Activated CD8-positive, alpha-beta memory T cell treated with anti-CD3 and anti-CD28 coated beads, Interleukin-2, amount 50 U/mL, for 24 hours (primary cell): ENCODE data around the gene TAF4.

Experiments used
- DNase-seq: peaks from one replicate; pipeline ENCODE4 v3.0.0-alpha.2; 2020; ENCODE audit errors: extremely low read depth

Gene TAF4

DNA sequence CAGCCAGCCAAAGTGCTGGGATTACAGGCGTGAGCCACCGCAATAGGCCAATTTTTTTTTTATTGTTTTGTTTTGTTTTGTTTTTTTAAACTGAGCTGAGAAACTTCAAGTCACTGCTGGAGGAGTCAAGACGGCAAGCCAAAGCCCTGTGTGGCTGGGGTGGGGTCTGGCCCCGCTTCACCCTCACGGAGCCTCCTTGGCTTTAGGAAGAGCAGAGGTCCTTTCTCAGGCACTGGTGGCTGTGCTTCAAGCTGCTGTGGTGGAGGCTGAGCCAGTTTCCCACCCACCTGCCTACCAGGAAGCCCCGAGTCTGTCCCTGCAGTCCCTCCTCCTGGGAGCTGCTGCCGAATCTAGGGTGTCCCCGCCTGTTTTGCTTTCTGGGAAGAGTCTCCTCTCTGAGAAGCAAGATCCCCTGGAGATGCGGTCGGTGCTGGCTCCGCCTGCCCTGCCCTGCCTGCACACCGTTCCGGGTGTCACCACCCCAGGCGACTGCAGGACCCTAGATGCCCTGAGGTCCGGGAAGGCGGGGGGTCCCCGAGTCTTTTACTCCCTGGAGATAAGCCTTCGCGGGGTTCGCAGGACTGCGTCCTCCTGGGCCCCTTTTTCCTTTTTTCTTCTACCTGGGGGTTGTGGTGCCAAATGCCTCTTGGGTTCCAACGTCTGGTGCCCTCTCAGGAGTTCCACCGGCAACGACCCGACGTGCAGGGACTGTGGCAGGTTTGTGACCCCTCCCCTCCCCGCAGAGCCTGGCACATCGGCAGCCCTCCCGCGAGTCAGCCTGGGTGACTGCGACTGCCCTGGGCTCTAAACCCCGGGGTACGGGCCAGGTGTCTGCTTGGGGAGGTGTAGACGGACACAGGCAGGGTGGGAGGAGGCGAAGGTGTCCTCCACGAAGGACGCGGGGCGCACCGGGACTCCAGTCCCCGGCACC is 100.7 kb downstream of the TAF4 start:
- DNase-seq: no peak

DNA sequence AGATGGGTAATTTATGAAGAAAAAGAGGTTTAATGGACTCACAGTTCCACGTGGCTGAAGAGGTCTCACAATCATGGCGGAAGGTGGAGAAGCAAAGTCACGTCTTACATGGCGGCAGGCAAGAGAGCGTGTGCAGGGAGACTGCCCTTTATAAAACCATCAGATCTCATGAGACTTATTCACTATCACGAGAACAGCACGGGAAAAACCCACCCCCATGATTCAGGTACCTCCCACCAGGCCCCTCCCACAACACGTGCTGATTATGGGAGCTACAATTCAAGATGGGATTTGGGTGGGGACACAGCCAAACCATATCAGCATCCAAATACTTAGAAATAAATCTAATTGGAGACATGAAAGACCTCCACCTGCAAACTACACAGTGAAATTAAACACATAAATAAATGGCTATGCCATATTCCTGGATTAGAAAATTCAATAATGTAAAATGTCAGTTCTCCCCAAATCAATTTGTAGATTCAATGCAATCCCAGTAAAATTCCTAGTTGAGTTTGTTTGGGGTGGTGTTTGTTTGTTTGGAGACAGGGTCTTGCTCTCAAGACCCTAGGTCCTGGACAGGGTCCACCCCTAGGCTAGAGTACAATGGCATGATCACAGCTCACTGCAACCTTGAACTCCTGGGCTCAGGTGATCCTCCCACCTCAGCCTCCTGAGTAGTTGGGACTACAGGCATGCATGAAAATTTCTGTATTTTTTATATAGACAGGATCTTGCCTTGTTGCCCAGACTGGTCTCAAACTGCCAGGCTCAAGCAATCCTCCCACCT is 101.6 kb downstream of the TAF4 start:
- DNase-seq: no peak

DNA sequence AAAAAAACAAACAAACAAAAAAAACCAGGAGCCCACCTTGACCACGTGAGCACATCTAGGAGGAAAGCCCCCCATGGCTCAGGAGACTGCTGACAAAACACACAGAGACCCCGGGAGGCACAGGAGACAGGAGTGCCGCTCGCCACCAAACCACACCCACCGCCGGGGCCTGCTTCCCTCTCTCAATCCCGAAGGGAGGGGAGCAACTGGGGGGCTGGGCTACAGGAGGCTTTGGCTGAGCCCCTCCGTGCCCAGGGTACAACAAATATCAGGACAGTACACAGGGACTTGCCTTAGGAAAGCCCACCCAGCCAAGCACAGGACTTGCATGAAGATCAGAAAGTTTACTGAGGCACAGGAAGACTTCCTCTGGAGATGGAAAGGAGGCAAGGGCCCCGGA is 102.5 kb downstream of the TAF4 start:
- no peak for DNase-seq

DNA sequence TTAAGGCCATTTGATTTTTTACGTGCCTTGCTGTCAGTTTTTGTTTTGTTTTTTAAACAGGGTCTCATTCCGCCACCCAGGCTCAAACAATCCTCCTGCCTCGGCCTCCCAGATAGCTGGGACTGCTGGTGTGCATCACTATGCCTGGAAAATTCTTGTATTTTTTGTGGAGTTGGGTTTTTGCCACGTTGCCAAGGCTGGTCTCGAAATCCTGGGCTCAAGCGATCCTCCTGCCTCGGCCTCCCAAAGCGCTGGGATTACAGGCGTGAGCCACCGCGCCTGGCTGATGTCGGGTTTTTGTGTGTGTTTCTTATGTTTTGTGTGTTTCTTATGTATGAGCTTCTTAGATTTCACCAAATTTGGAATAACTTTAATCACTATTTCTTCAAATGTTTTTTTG is 104.8 kb downstream of the TAF4 start:
- no peak for DNase-seq

DNA sequence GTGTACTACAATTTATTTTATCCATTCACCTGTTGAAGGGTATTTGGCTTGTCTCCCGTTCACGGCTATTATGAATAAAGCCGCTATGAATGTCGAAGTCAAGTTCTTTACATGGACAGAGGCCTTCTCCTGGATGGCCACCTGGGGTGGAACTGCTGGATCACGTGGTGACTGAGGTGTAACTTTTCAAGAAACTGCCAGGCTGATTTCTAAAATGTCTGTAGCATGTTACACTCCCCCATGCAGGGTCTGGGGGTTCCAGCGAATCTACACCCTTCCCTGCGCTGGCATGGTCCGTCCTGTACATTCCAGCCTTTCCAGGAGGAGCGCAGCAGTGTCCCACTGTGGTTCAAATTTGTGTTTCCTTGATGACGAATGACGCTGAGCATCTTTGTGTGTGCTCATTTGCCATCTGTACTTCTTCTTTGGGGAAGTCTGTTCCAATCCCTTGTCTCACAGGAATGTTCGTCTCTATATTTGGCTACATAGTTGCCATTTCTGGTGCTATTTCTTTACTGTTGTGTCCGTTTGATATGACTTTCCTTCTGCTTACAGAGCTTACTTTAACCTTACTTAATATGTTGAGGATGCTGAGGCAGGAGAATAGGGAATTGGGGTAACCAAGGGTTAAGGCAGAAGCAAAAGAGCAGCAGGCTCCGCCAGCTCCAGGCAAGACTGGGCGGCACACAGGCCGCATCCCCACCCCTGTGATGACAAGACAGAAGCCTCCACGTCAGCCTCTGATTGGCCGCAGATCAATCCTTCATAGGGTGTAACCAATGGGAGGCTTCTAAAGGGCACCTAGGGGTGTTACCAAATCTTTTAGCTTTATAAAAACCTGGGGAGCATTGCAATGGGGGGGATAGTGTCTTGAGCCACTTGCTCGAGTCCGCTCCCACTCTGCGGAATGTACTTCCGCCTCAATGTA is 106.6 kb downstream of the TAF4 start:
- no peak for DNase-seq

DNA sequence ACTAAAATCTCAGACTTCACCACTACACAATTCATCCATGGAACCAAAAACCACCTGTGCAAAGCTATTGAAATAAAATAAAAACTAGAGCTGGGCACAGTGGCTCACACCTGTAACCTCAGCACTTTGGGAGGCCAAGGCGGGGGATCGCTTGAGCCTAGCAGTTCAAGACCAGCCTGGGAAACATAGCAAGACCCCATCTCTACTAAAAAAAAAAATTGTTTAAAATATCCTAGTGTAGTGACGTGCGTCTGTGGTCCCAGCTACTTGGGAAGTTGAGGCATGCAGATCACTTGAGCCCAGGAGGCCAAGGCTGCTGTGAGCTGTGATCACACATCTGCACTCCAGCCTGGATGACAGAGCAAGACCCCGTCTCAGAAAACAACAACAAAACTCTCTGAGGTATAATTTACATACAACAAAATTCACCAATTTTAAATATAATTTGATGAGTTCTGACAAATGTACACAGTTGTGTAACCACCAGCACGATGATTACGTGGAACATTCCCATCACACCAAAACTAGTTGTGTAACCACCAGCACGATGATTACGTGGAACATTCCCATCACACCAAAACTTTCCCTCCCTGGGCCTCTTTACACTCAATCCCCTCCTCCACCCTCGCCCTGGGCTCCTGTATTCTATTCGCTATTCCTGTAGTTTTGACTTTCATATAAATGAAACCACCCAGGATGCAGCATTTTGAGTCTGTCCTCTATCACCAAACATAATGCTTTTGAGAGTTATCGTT is 107.5 kb downstream of the TAF4 start:
- DNase-seq: no peak

DNA sequence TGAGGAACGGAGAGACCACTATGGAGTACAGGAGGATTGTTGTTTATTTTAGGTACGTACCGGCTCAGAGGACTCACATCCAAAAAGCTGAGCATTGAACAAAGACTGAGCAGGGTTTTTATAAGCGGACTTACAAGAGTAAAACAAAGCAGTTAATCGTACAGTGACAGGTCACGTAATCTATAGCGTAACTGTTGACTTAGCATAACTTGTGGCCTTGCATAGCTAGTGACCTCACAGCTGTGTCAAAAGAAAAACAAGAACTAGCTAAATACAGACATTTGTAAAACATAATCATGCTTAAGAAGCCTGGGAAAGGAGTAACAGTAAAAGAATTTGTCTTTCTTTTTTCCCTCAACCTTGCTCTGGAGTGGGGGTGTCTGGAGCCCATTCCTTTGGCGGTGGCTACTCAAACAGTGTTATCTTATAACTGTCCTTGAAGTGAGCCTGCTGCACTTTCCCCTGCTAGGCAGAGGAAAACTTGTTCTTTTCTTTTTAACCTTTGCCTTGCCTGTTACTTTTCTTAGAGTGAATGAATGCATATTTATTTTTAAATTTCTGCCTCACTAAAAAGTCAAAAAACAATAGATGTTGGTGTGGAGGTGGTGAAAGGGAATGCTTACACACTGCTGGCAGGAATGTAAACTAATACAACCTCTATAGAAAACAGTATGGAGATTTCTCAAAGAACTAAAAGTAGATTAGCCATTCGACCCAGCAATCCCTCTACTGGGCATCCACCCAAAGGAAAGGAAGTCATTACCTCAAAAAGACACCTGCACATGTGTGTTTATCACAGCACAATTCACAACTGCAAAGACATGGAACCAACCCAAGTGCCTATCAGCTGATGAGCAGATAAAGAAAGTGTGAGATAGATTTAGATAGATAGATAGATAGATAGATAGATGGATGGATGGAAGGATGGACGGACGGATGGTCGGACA is 109.0 kb downstream of the TAF4 start:
- DNase-seq: no peak

DNA sequence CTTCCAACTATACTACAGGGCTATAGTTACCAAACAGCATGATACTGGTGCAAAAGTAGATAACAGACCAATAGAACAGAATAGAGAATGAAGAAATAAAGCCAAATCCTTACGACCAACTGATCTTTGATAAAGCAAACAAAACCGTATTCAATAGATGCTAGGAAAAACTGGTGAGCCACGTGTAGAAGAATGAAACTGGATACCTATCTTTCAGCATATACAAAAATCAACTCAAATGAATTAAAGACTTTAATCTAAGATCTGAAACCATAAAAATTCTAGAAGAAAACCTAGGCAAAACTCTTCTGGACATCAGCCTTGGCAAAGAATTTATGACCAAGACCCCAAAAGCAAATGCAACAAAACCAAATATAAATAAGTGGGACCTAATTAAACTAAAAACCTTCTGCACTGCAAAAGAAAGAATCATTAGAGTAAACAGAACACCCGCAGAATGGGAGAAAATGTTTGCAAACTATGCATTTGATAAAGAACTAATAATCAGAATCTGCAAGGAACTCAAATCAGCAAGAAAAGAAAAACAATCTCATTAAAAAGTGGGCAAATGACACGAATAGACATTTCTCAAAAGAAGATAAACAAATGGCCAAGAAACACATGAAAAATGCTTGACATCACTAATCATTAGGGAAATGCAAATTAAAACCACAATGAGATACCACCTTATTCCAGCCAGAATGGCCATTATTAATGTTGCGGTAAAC is 109.8 kb downstream of the TAF4 start:
- no peak for DNase-seq

DNA sequence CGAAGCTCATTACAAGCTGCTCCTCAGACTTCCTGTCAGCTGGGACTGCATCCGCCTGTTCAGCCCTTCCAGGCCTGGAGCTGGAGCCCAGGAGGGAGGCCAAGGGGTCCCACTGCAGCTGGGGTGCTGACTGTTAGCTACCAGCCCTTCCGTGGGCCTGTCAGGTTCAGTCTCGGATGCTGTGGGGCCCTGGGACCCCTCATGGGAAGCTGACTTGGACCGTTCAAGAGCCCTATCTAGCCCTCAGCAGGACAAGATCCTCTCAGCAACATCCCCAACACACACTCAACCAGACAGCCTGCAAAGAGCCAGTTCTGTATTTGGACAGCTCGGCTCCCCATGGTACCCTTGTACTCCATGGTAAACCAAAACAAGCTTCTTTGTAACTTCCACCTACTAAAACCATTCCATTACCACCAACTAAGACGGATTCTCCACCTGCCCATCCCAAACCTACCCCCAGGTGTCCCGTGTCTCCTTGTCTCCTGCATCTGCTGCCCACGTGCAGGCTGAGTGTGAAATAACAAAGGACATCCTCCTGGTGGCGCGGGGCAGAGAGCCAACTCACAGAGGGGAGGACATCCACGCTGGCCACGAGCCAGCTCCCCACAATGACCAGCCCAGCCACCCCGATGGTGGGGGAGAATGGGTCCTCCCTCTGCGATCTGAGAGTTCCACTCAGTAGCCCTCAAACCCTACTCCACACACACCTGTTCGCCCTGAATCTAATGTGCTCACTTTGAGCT is 111.2 kb downstream of the TAF4 start:
- DNase-seq: no peak

DNA sequence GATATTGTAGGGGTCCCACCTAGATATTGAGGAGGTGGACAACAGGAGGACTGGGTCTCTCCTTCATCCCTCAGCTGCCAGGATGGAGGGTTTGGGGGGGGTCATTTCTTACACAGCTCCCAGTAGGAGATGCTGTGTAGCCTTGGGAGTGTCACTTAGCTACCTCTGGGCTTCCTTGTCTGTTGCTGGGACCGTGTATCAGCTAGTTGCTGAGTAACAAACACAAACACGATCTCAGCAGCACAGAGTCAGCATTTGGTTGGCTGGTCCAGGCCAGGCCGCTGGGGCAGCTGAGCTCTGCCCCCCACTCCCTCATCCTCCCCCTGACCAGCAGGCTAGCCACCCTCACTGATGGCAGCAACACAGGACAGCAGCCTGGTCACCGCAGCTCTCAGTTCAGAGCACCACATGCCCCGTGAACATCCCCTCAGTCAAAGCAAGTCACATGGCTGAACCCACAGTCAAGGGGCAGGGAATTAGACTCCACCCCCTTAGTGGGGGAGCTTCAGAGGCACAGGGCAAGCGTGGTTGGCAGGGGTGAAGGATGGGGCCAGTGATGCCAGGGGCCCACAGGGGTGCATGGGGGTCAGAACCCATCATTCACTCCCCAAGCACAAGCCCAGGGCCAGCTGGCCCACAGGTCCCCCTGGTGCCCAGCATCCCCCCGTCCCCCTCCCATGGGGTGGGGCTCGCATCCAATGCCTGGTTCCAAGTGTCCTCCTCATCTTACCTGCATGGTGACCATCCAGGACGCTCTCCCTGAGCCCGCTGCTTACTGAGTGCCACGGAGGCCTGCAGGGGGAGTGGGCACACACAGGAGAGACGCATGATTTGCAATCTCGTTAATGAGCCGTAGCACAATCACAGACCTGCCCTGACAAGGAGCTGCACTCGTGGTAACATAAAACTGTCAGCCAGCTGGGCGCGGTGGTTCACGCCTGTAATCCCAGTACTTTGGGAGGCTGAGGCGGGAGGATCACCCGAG is 112.4 kb downstream of the TAF4 start:
- DNase-seq: no peak

DNA sequence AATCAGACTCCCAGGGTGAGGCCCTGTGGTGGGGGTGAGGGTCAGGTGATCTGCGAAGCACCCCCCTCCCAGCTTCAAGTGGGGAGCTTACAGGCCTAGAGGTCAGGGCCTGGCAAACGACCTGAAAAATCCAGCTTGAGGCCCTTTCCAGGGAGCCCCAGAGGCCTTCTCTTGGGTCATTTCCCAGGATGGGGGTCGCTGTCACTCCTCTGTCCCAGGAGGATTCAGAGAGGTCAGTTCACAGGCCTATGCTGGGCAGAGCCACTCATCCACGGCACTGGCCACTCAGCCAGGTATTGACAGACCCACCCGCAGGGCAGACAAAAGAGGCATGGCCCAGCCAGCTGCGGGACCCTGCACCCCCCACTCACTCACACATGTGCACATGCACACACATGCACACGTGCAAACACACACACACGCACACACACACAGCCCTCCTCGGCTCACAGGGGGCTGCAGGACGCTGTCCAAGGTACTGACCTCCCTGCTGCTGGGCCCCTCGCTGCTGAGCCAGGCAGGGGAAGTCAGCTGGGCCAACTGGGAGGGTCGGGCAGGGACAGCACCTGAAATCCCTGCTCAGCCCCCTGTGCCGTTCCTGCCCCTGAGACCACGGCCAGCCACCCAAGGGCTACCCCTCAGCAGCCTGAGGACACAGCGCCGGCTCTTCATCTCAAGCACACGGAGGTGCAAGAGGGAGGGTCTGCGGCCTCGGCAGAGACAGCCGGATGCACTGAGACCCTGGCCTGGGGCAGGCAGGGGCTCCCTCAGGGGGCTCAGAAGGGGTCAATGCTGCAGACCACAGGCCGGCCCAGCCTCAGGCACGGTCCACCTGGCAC is 113.8 kb downstream of the TAF4 start:
- no peak for DNase-seq

DNA sequence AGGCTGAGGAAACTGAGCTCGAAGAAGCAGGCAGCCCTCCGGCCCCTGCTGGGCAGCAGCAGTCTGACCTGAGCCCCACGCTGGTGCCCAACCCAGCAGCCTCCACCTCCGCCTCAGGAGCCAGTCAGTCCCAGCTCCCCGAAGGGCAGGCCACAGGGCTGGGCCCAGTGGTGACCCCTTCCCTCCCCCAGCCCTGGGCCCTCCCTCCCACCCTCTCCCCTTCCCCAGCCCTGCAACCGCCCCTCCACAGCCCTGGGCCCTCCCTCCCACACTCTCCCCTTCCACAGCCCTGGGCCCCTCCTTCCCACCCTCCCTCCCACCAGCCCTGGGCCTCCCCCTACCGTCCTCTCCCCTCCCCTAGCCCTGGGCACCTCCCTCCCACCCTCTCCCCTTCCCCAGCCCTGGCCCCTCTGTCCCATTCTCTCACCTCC is 115.0 kb downstream of the TAF4 start:
- DNase-seq: no peak

DNA sequence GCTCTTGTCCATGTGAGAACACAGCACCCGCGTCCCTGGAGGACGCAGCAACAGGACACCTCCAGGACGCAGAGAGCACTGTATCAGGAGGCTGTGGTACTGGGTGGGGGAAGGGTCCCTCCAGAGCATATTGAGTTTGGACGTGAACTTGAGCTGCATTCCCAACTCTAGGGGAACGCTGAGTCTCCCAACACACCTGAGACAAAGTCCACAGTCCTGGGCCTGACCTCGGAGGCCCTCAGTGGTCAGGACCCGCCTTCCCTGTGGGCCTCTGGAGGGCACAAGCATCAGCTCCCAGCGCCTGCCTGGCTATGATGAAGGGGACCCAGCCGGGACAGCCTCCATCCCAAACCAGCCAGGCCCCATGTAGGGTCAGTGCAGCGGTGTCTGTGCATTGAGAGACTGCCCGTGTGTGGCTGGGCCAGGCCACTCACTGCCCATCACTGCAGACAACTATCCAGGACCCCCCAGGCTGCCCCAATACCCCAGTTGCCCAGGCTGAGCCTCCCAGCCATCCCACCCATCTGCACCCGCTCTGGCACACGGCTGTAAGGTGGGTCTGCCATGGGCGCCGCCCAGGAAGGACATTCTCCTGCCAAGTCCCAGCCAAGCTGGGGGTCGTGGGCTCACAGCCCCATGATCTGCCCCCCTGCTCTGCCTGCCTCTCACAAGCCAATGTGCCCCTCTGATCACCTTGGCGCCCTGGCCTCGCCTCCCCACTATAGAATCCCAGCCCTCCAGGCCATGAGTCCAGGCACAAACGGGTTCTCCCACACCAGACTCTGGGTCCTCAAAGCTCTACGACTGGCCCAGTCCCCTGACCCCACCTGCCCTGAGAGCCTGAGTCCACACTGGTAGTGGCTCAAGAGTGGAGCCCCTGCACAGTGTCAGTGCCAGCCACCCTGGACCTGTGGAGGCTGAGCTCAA is 115.7 kb downstream of the TAF4 start:
- no peak for DNase-seq

DNA sequence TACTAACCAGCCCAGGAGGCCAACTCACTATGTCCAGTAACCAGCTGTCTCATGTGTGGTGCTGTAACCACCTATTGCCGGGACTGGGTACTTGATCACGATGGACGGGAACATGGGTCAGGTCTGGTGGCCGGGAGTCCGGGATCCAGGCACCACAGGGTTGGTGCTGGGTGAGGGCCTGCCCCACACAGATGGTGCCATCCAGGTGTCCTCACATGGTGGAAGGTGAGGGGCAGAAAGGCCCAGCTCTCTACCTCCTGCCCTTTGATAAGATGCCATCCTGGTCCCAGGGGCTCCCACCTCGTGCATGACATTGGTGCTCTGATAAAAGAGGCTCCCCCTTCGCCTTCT is 116.3 kb downstream of the TAF4 start:
- DNase-seq: no peak

DNA sequence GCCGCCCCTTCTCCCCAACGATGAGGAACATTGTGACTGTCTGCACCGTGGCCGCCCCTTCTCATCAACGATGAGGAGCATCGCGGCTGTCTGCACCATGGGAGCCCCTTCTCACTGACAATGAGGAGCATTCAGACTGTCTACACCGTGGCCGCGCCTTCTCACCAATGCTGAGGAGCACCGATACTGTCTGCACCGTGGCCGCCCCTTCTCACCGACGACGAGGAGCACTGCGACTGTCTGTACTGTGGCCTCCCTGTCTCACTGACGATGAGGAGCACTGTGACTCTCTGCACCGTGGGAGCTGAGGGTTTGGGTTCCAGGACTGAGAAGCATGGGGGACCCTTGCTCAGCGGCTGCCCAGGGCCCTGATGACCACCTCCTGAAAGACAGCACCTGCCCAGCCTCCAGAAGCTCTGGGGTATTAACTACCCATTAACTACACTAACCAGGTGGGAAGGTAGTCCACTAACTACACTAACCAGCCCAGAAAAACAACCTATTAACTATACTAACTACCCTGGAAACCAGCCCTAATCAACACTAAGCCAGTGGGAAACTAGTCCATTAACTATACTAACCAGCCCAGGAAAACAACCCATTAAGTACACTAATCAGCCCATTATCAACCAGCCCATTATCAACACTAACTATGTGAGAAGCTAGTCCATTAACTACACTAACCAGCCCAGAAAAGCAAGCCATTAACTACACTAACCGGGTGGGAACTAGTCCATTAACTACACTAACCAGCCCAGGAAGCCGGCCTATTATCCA is 116.9 kb downstream of the TAF4 start:
- no peak for DNase-seq
